ENCODE data around the gene EFNA4. TPM values are rescaled to one million over a fixed set of nuclear protein-coding genes. Genes with fewer than 3 reads are reported as not detected.

EFNA4 gene
- total RNA-seq, 1 experiment from 2014 or later = 9.8 TPM

- peaks cover 9 to 23% of the 10 kb centered on the region in 2 experiments for H3K4me1 ChIP-seq (ENCODE audit: control insufficient read depth in 1 of 2, insufficient read depth in 2 of 2, low read length in 2 of 2)
Measured at GRCh38 chr1:155043793-155044192, 19.7 kb upstream of the EFNA4 start.

More at GRCh38 chr1:155043793-155044192, 19.7 kb upstream of the EFNA4 start:
- ATAC-seq (no peak), DNase-seq (ENCODE audit: low read depth, low spot score) (no peak)
- Histone ChIP-seq H3K79me2 (ENCODE audit: insufficient read depth, low read length) (no peaks in the 10 kb centered on the region), H4K20me1 (ENCODE audit: insufficient read depth) (no peaks in the 10 kb centered on the region), H3K27me3 (ENCODE audit: insufficient read depth, low read length) (no peaks in the 10 kb centered on the region), H3K27ac (ENCODE audit: low read depth, low read length) (no peak overlapping the region), H3K4me3 (replicated peaks in 1 of 2; ENCODE audit: low read depth in 1 of 2, low read length in 2 of 2) (no peak overlapping the region), H3K4me2 (ENCODE audit: low read length) (no peak overlapping the region), H2AFZ (ENCODE audit: low read depth, low read length, poor library complexity, severe bottlenecking) (no peak overlapping the region), H3K9ac (ENCODE audit: low read length) (no peak overlapping the region), H3K9me2 (ENCODE audit: insufficient read depth) (no peaks in the 10 kb centered on the region), H3K9me3 (ENCODE audit: control insufficient read depth in 1 of 2, insufficient read depth in 1 of 2, low read depth in 1 of 2, low read length in 2 of 2) (no peaks in the 10 kb centered on the region), H3K36me3 (ENCODE audit: control insufficient read depth in 1 of 2, insufficient read depth in 2 of 2, low read length in 2 of 2) (no peaks in the 10 kb centered on the region)
- ChIA-PET POLR2A (interaction anchor here (1.5 kb wide), 1 partner anchor 18 kb away, joined by 4 read pairs; no protein-coding TSS in a partner anchor), CTCF (interaction anchor here (1.4 to 4.0 kb wide), 9 partner anchors 17 to 129 kb away, joined by 3 to 32 read pairs (median 14); partner anchors contain the start of gene KRTCAP2), RAD21 (ENCODE audit: low non-redundant PET in 1 of 2, low total read pairs in 2 of 2, uncharacterized antibody in 2 of 2, unreplicated experiment in 2 of 2) (interaction anchor here in 1 of 2 experiments (1.0 to 1.8 kb wide), 2 partner anchors 33 to 41 kb away, joined by 4 to 12 read pairs; no protein-coding TSS in a partner anchor)
- intact Hi-C loops (cut with micrococcal nuclease) = no loop called here
- BruUV-seq (replicated peaks) = no TSS peak
- TF ChIP-seq ELF1 (IDR thresholded peaks at IDR 0.05; ENCODE audit: borderline replicate concordance, low read depth) (no peak), REST (IDR thresholded peaks at IDR 0.05; ENCODE audit: low read depth) (no peak), CTCF (IDR thresholded peaks at IDR 0.05 in 2 of 3, conservative IDR thresholded peaks at IDR 0.05 in 1 of 3; ENCODE audit: borderline replicate concordance in 1 of 3, insufficient read depth in 1 of 3, low read depth in 2 of 3, low read length in 2 of 3) (no peak), RAD21 (IDR thresholded peaks at IDR 0.05; ENCODE audit: low read depth) (no peak), ATF3 (IDR thresholded peaks at IDR 0.05) (no peak), POLR2A (IDR thresholded peaks at IDR 0.05; ENCODE audit: borderline replicate concordance, extremely low read depth, insufficient read depth, insufficient read length) (no peak), POLR2AphosphoS5 (IDR thresholded peaks at IDR 0.05; ENCODE audit: low read depth, low read length) (no peak), MAX (IDR thresholded peaks at IDR 0.05) (no peak), ZNF274 (IDR thresholded peaks at IDR 0.05; ENCODE audit: low read depth, low read length) (no peak), SP1 (IDR thresholded peaks at IDR 0.05; ENCODE audit: low read depth) (no peak), CBX3 (IDR thresholded peaks at IDR 0.05; ENCODE audit: low read depth) (no peak)
